NCI-H460 (cell line): ENCODE data around the gene PPDPF. TPM values are rescaled to one million over a fixed set of nuclear protein-coding genes. Genes with fewer than 3 reads are reported as not detected.

Source experiments
- total RNA-seq: library from RNA; depleted of rRNA; stranded (reverse); fragments of >200 nt; shearing (Covaris generic); gene quantifications from 2 replicates; pipeline ENCODE4 v1.2.3, GENCODE V29; 2014; rRNA removed

PPDPF gene
- total RNA-seq, 1 experiment from 2014 or later = 44.7 TPM

Other genes with a start within 250 kb of the PPDPF start
- gene ARFGAP1, start 248.0 kb upstream of the PPDPF start, total RNA-seq = 32.3 and 37.4 TPM in 2 replicates
- gene COL20A1, start 227.6 kb upstream of the PPDPF start, total RNA-seq = 0.06 and 0.10 TPM in 2 replicates
- 0.84 TPM in 1 of 2 replicates, not detected in the other for gene CHRNA4, start 159.4 kb upstream of the PPDPF start, total RNA-seq
- gene KCNQ2, start 48.1 kb upstream of the PPDPF start, total RNA-seq = 0.17 TPM in 1 of 2 replicates, not detected in the other
- 224 and 275 TPM in 2 replicates for gene EEF1A2, start 21.7 kb upstream of the PPDPF start, total RNA-seq
- gene PTK6, start 16.6 kb downstream of the PPDPF start, total RNA-seq = 1.5 and 2.2 TPM in 2 replicates
- gene SRMS, start 27.0 kb downstream of the PPDPF start, total RNA-seq = not detected in 2 replicates
- 0.05 TPM in 1 of 2 replicates, not detected in the other for gene FNDC11, start 33.4 kb downstream of the PPDPF start, total RNA-seq
- 10.1 and 12.1 TPM in 2 replicates for gene HELZ2, start 53.5 kb downstream of the PPDPF start, total RNA-seq
- 13.1 and 14.0 TPM in 2 replicates for gene GMEB2, start 106.3 kb downstream of the PPDPF start, total RNA-seq
- 1.8 and 2.5 TPM in 2 replicates for gene STMN3, start 132.7 kb downstream of the PPDPF start, total RNA-seq
- 4.1 and 6.3 TPM in 2 replicates for gene RTEL1, start 137.5 kb downstream of the PPDPF start, total RNA-seq
- gene TNFRSF6B, start 175.9 kb downstream of the PPDPF start, total RNA-seq = 0.10 TPM in 1 of 2 replicates, not detected in the other
- 12.1 and 15.9 TPM in 2 replicates for gene ARFRP1, start 187.2 kb downstream of the PPDPF start, total RNA-seq
- gene ZGPAT, start 187.3 kb downstream of the PPDPF start, total RNA-seq = 10.6 and 12.8 TPM in 2 replicates
- 6.6 and 7.6 TPM in 2 replicates for gene LIME1, start 215.9 kb downstream of the PPDPF start, total RNA-seq
- gene SLC2A4RG, start 219.0 kb downstream of the PPDPF start, total RNA-seq = 15.5 and 19.4 TPM in 2 replicates